Fibroblast of peridontal ligament (primary cell): ENCODE results near the gene MISP3.
A peak's percentile ranks its signal among the peaks of the same experiment; 100 is the strongest.
"Not testable (repeated sequence)": the region's sequence is repeated elsewhere in the genome, so short reads cannot be mapped to it uniquely, and the experiment has no call there.

ENCODE experiments used
- DNase-seq: peaks from one replicate; pipeline ENCODE4 v3.0.0-alpha.2; 2010; ENCODE audit errors: extremely low read depth

Gene MISP3

GRCh38 chr19:14072535-14073260 lies at the start of gene MISP3:
Gene MISP3, plus strand, starts transcription at chr19:14072786. Its CDS starts 524 bp downstream, at chr19:14073310.
- no peak for DNase-seq

- peak; percentile 27 for DNase-seq
Observed at GRCh38 chr19:14023404-14024235, 49.0 kb upstream of the MISP3 start.

GRCh38 chr19:14026652-14027192 lies 45.9 kb upstream of the MISP3 start:
- not testable (repeated sequence) for DNase-seq

- no peak for DNase-seq
Observed at GRCh38 chr19:14027856-14028450, 44.6 kb upstream of the MISP3 start, which contains the start of gene RLN3. Gene RLN3, plus strand, starts transcription at chr19:14028148. Its CDS starts 57 bp downstream, at chr19:14028205.

GRCh38 chr19:14028901-14029300 lies 43.7 kb upstream of the MISP3 start:
- no peak for DNase-seq

GRCh38 chr19:14030997-14031718 lies 41.4 kb upstream of the MISP3 start:
- no peak for DNase-seq

GRCh38 chr19:14031719-14032480 lies 40.7 kb upstream of the MISP3 start, which contains the start of gene IL27RA:
Gene IL27RA, plus strand, starts transcription at chr19:14031762. Its CDS starts 111 bp downstream, at chr19:14031873.
- DNase-seq, result no peak

GRCh38 chr19:14033946-14034345 lies 38.6 kb upstream of the MISP3 start:
- DNase-seq, result no peak

- DNase-seq, result not testable (repeated sequence)
Observed at GRCh38 chr19:14035159-14035558, 37.4 kb upstream of the MISP3 start.

GRCh38 chr19:14035706-14036105 lies 36.9 kb upstream of the MISP3 start:
- DNase-seq, result no peak

- DNase-seq, result no peak
Observed at GRCh38 chr19:14039181-14039580, 33.4 kb upstream of the MISP3 start.

GRCh38 chr19:14042659-14043608 lies 29.7 kb upstream of the MISP3 start:
- peak; percentile 76 for DNase-seq

GRCh38 chr19:14047866-14048265 lies 24.7 kb upstream of the MISP3 start:
- DNase-seq, result not testable (repeated sequence)

- no peak for DNase-seq
Observed at GRCh38 chr19:14048443-14049153, 24.0 kb upstream of the MISP3 start.

- DNase-seq, result no peak
Observed at GRCh38 chr19:14050512-14050911, 22.1 kb upstream of the MISP3 start.

- DNase-seq, result not testable (repeated sequence)
Observed at GRCh38 chr19:14050961-14051360, 21.6 kb upstream of the MISP3 start.

GRCh38 chr19:14051980-14052379 lies 20.6 kb upstream of the MISP3 start:
- DNase-seq, result no peak

GRCh38 chr19:14052470-14052869 lies 20.1 kb upstream of the MISP3 start:
- DNase-seq, result no peak

GRCh38 chr19:14053032-14053431 lies 19.6 kb upstream of the MISP3 start:
- no peak for DNase-seq
